Measurements from ENCODE around the gene MMP25. TPM values are rescaled to one million over a fixed set of nuclear protein-coding genes. Genes with fewer than 3 reads are reported as not detected.

The MMP25 gene
- total and polyA plus RNA-seq, 2 donors (not counting 1 experiment from before 2014, with no cell fraction given): 0.12 to 0.22 TPM

GRCh38 chr16:3038256-3038655 lies 8.1 kb upstream of the MMP25 start:
- intact Hi-C loops (cut with micrococcal nuclease): no loop called here
- H3K9me3 ChIP-seq (ENCODE audit: control extremely low read depth in 1 of 3, control insufficient read depth in 2 of 3, insufficient read depth in 1 of 3, low read length in 2 of 3): peaks cover 0 to 14% (median 0%) of the 10 kb centered on the region in 3 donors
- H3K4me3 ChIP-seq (ENCODE audit: control extremely low read depth in 1 of 5, extremely low read depth in 1 of 5, insufficient read depth in 1 of 5, low read depth in 2 of 5, low read length in 4 of 5): no peak overlapping the region
- H3K27me3 ChIP-seq (replicated peaks in 1 of 4; ENCODE audit: control extremely low read depth in 1 of 4, control insufficient read depth in 3 of 4, insufficient read depth in 4 of 4, low read length in 3 of 4): peaks cover 0 to 68% (median 37%) of the 10 kb centered on the region in 4 experiments
- ATAC-seq (ENCODE audit: low read depth) (no peak), DNase-seq (no peak)
- peaks cover 3% of the 10 kb centered on the region for H4K20me1 ChIP-seq (ENCODE audit: control insufficient read depth, insufficient read depth, low read length, poor library complexity, severe bottlenecking)
- Mint-ChIP-seq H3K27ac (no peak overlapping the region), H3K9me3 (ENCODE audit: insufficient read depth) (no peaks in the 10 kb centered on the region), H3K27me3 (peaks cover 43% of the 10 kb centered on the region), H3K4me3 (no peak overlapping the region), H3K4me1 (peaks cover 9% of the 10 kb centered on the region)
- no peak overlapping the region for H3K4me2 ChIP-seq (replicated peaks; ENCODE audit: low read depth, low read length, poor library complexity, severe bottlenecking)
- H3K27ac ChIP-seq (ENCODE audit: low read length in 2 of 2): no peak overlapping the region
- ChIA-PET CTCF (interaction anchor here (1.1 to 1.8 kb wide), 3 partner anchors 9 to 91 kb away, joined by 3 to 7 read pairs (median 7); no protein-coding TSS in a partner anchor), POLR2A (no interaction called here)
- H3K9ac ChIP-seq (ENCODE audit: low read length): no peak overlapping the region
- H3K79me2 ChIP-seq (ENCODE audit: control insufficient read depth, insufficient read depth, low read length): no peaks in the 10 kb centered on the region
- TF ChIP-seq, protein P1, sequence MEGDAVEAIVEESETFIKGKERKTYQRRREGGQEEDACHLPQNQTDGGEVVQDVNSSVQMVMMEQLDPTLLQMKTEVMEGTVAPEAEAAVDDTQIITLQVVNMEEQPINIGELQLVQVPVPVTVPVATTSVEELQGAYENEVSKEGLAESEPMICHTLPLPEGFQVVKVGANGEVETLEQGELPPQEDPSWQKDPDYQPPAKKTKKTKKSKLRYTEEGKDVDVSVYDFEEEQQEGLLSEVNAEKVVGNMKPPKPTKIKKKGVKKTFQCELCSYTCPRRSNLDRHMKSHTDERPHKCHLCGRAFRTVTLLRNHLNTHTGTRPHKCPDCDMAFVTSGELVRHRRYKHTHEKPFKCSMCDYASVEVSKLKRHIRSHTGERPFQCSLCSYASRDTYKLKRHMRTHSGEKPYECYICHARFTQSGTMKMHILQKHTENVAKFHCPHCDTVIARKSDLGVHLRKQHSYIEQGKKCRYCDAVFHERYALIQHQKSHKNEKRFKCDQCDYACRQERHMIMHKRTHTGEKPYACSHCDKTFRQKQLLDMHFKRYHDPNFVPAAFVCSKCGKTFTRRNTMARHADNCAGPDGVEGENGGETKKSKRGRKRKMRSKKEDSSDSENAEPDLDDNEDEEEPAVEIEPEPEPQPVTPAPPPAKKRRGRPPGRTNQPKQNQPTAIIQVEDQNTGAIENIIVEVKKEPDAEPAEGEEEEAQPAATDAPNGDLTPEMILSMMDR (IDR thresholded peaks at IDR 0.05): no peak
- no peak for TF ChIP-seq EZH2 (IDR thresholded peaks at IDR 0.05; ENCODE audit: borderline replicate concordance, insufficient read depth, low read depth, low read length, poor library complexity, severe bottlenecking)
- no peaks in the 10 kb centered on the region for H3K36me3 ChIP-seq (replicated peaks in 1 of 2; ENCODE audit: control extremely low read depth in 1 of 2, control insufficient read depth in 1 of 2, extremely low read depth in 1 of 2, insufficient read depth in 2 of 2, low read length in 1 of 2)
- peaks cover 15 to 30% of the 10 kb centered on the region in 2 donors for H3K4me1 ChIP-seq (ENCODE audit: control insufficient read depth in 2 of 2, insufficient read depth in 2 of 2, low read length in 2 of 2)
- WGBS (ENCODE audit: insufficient coverage): 46% methylated on average over 11 of the region's 11 CpGs
- no peak overlapping the region for H2AFZ ChIP-seq (ENCODE audit: insufficient read depth, low read depth, low read length, poor library complexity, severe bottlenecking)

- peaks cover 43% of the 10 kb centered on the region for H3K27me3 Mint-ChIP-seq
- WGBS (ENCODE audit: insufficient coverage): 86% methylated on average over 4 of the region's 5 CpGs
- no peak overlapping the region for H3K4me3 Mint-ChIP-seq
- H3K27ac Mint-ChIP-seq: no peak overlapping the region
- no peaks in the 10 kb centered on the region for H3K79me2 ChIP-seq (ENCODE audit: control insufficient read depth, insufficient read depth, low read length)
- H3K9me3 ChIP-seq (ENCODE audit: control extremely low read depth in 1 of 3, control insufficient read depth in 2 of 3, insufficient read depth in 1 of 3, low read length in 2 of 3): peaks cover 0 to 16% (median 0%) of the 10 kb centered on the region in 3 donors
- peaks cover 9% of the 10 kb centered on the region for H3K4me1 Mint-ChIP-seq
- H3K4me2 ChIP-seq (replicated peaks; ENCODE audit: low read depth, low read length, poor library complexity, severe bottlenecking): no peak overlapping the region
- DNase-seq (no peak), ATAC-seq (ENCODE audit: low read depth) (no peak)
- no peak for TF ChIP-seq EZH2 (IDR thresholded peaks at IDR 0.05; ENCODE audit: borderline replicate concordance, insufficient read depth, low read depth, low read length, poor library complexity, severe bottlenecking)
- TF ChIP-seq, protein P1 (IDR thresholded peaks at IDR 0.05): no peak
- CTCF ChIA-PET: interaction anchor here (1.1 to 1.8 kb wide), 2 partner anchors 11 to 91 kb away, joined by 3 to 7 read pairs; no protein-coding TSS in a partner anchor
- intact Hi-C loops (cut with micrococcal nuclease): no loop called here
- no peak overlapping the region for H2AFZ ChIP-seq (ENCODE audit: insufficient read depth, low read depth, low read length, poor library complexity, severe bottlenecking)
- no peaks in the 10 kb centered on the region for H3K9me3 Mint-ChIP-seq (ENCODE audit: insufficient read depth)
- peaks cover 15 to 30% of the 10 kb centered on the region in 2 donors for H3K4me1 ChIP-seq (ENCODE audit: control insufficient read depth in 2 of 2, insufficient read depth in 2 of 2, low read length in 2 of 2)
- no peak overlapping the region for H3K27ac ChIP-seq (ENCODE audit: low read length in 2 of 2)
- H3K9ac ChIP-seq (ENCODE audit: low read length): no peak overlapping the region
- peaks cover 0 to 68% (median 39%) of the 10 kb centered on the region in 4 experiments for H3K27me3 ChIP-seq (replicated peaks in 1 of 4; ENCODE audit: control extremely low read depth in 1 of 4, control insufficient read depth in 3 of 4, insufficient read depth in 4 of 4, low read length in 3 of 4)
- H3K36me3 ChIP-seq (replicated peaks in 1 of 2; ENCODE audit: control extremely low read depth in 1 of 2, control insufficient read depth in 1 of 2, extremely low read depth in 1 of 2, insufficient read depth in 2 of 2, low read length in 1 of 2): no peaks in the 10 kb centered on the region
- H4K20me1 ChIP-seq (ENCODE audit: control insufficient read depth, insufficient read depth, low read length, poor library complexity, severe bottlenecking): peaks cover 3% of the 10 kb centered on the region
- no peak overlapping the region for H3K4me3 ChIP-seq (ENCODE audit: control extremely low read depth in 1 of 5, extremely low read depth in 1 of 5, insufficient read depth in 1 of 5, low read depth in 2 of 5, low read length in 4 of 5)
- POLR2A ChIA-PET: no interaction called here
Measured at GRCh38 chr16:3038896-3039295, 7.5 kb upstream of the MMP25 start.
